GM12864 (cell line): ENCODE data around the gene RPL13A.
"Not testable (repeated sequence)": the region's sequence is repeated elsewhere in the genome, so short reads cannot be mapped to it uniquely, and the experiment has no call there.

ENCODE experiments used
- DNase-seq: peaks from one replicate; pipeline ENCODE4 v3.0.0-alpha.2; 2011; ENCODE audit warnings: low read depth
- H3K4me3 ChIP-seq: 2 replicates; pipeline ENCODE4 v1.5.1; 2011; ENCODE audit warnings: mild to moderate bottlenecking, low read depth, low read length, control low read depth
- TF ChIP-seq, protein P1 (sequence below): IDR thresholded peaks from 2 replicates; pipeline ENCODE4 v1.5.1; 2011; ENCODE audit warnings: low read depth, mild to moderate bottlenecking, moderate library complexity, low read length, control low read depth, inconsistent platforms; ENCODE audit errors: missing control alignments

RPL13A gene

DNA sequence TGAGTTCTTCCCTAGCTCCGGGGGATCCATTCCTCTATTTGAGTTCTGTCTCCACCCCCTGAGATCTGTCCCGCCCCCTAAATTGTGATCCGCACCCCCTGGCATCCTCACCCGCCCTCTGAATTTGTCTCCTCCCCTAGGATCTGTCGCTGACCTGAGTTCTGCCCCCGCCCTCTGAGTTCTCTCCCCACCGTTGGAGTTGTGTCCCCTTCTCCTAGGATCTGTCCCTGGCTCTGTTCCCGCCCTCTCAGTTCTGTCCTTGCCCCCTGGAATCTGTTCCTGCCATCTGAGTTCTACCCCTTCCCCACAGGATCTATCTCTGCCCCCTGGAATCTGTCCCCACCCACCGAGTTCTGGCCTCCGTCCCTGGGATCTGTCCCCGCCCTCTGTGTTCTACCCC is 45.1 kb upstream of the RPL13A start:
- H3K4me3 ChIP-seq, result peak overlapping the region; percentile 4; the same call in 1 of the 2 replicates
- TF ChIP-seq, protein P1, sequence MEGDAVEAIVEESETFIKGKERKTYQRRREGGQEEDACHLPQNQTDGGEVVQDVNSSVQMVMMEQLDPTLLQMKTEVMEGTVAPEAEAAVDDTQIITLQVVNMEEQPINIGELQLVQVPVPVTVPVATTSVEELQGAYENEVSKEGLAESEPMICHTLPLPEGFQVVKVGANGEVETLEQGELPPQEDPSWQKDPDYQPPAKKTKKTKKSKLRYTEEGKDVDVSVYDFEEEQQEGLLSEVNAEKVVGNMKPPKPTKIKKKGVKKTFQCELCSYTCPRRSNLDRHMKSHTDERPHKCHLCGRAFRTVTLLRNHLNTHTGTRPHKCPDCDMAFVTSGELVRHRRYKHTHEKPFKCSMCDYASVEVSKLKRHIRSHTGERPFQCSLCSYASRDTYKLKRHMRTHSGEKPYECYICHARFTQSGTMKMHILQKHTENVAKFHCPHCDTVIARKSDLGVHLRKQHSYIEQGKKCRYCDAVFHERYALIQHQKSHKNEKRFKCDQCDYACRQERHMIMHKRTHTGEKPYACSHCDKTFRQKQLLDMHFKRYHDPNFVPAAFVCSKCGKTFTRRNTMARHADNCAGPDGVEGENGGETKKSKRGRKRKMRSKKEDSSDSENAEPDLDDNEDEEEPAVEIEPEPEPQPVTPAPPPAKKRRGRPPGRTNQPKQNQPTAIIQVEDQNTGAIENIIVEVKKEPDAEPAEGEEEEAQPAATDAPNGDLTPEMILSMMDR, result no peak
- no peak for DNase-seq

DNA sequence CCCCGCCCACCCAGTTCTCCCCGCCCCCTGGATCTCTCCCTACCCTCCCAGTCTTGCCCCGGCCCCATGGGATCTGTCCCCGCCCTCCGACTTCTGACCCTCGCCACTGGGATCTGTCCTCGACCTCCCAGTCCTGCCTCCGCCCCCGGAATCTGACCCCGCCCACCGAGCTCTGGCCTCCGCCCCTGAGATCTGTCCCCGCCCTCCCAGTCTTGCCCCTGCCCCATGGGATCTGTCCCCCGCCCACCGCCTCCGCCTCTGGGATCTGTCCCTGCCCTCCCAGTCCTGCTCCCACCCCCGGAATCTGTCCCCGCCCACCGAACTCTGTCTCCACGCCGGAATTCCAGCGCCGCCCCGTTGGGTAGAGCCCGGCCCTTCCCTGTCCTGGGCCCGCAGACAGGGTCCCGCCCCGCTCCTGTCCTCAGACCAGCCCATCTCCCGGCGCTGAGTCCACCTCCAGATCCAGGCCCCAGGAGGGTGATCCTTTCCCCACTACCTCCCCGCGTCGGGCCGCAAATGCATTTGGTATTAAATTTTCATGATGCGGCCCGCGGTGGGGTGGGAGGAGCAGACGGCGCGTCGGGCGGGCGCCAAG is 44.5 kb upstream of the RPL13A start:
- TF ChIP-seq, protein P1, result no peak
- DNase-seq, result no peak
- H3K4me3 ChIP-seq, result peak overlapping the region; percentile 62

DNA sequence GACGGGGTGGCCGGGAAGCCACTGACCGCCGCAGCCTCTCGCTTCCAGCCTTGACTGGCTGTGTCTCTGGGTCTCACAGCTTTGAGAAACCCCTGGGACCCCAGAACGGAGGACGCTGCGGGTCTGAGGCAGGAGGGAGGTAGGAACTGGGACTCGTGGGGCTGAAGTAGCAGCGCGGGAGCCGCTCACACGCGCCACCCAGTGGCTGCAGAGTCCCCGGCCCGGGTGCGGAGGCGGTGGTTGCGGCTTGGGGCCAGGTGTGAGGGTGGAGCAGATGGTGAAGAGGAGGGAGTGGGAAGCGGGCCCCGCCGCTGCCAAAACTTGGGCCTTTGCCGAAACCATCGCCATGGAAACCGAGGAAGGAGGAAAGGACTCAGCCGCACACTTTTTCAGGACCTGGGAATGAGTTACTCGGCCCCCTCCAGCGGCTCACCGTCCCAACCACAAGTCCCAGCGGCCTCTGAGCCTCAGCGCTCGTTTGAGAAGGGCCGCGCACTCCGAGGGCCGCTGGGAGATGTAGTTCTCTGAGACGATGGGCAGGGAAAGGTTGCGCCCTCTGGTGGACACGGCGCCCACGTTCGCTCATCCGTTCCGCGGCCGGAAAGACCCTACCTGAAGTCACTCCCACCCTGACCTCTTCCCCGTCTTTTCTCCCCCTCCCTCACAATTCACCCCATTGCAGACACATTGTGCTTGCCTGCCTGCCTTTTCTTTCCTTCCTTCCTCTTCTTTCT is 43.9 kb upstream of the RPL13A start:
- TF ChIP-seq, protein P1, result peak; percentile 87
- H3K4me3 ChIP-seq, result peak overlapping the region; percentile 62
- peak; percentile 84 for DNase-seq

DNA sequence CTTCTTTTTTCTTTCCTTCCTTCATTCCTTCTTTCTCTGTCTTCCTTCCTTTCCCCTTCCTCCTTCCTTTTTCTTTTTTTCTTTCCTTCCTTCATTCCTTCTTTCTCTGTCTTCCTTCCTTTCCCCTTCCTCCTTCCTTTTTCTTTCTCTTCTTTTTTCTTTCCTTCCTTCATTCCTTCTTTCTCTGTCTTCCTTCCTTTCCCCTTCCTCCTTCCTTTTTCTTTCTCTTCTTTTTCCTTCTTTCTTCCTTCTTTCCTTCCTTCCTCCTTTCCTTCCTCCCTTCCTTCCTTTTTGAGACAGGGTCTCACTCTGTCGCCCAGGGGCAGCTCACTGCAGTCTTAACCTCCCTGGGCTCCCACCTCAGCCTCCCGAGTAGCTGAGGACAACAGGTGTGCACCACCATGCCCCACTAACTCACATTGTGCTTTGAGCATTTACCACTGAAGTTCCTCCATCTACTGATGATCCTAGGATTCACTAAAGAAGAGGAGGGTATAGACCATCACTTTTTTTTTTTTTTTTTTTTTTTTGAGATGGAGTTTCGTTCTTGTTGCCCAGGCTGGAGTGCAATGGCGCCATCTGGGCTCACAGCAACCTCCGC is 43.2 kb upstream of the RPL13A start:
- not testable (repeated sequence) for H3K4me3 ChIP-seq

GRCh38 chr19:49445997-49446396 is 41.4 kb upstream of the RPL13A start:
- no peak for DNase-seq
- TF ChIP-seq, protein P1, result no peak
- H3K4me3 ChIP-seq, result no peak overlapping the region

More for the DNA sequence above, 43.2 kb upstream of the RPL13A start:
- not testable (repeated sequence) for DNase-seq

DNA sequence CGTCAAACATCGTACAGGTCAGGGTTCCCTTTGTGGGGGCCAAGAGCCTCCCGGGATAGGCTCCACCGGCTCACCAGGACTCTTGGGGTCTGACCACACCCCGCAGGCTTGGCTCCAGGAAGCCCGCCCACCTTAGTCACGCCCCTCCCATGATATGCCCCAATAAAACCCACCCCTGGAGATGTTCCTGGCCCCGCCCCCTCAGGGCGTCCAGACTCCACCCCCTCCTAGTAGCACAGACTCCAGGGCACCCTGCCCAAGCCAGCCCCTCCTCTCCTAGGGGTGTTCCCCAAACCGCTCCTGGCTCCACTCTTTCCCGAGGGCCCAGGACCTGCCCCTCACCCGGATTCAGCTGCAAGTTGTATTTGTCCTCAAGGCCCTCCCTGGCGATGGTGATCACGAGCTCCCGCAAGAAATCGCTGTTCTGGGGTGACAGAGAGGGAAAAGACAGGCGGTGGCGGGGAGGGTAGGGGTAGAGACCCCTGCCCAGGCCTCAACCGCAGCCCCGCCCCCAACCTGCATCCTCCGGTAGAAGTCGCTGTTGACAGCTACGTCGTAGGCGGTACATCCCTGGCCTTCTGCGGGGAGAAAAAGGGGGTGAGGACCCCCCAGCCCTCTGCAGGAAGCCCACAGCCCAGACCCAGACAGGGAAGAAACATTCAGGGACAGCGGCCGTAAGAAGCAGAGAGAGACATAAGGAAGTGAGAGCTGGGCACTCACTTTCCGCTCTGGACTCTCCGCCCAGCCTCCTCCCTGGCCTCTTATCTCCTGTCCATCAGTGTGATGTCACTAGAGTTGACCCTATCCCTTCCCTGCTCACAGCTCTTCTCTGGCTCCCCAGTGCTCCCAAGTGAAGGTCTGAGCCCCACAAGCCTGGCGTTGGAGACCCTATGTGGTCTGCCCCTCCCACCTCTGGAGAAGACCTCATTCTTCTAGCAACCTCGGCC is 39.6 kb upstream of the RPL13A start:
- TF ChIP-seq, protein P1, result no peak
- DNase-seq, result no peak
- H3K4me3 ChIP-seq, result no peak overlapping the region

DNA sequence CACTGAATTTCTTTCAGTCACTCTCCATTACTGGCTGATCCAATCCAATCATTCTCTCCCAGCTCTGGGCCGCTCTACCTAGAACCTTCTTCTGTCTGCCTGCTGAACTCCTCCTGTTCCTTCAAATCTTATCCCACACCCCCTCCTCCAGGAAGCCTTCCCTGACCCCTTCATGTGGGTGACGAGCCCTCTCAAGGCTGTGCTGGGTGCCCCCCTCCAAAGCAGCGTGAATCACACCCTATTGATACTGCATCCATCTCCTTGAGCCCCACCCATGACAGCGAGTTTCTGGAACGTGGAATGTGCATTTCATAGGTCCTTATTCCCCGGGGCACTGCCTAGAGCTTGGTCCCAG is 39.0 kb upstream of the RPL13A start:
- no peak for DNase-seq
- TF ChIP-seq, protein P1, result no peak
- H3K4me3 ChIP-seq, result no peak overlapping the region
